Endothelial cell of umbilical vein (primary cell): Measurements from ENCODE around the gene KBTBD4.
"Not testable (repeated sequence)": the region's sequence is repeated elsewhere in the genome, so short reads cannot be mapped to it uniquely, and the experiment has no call there.

Source experiments
- EZH2 ChIP-seq: IDR thresholded peaks from 2 replicates; pipeline ENCODE4 v1.6.1; 2012; ENCODE audit warnings: borderline replicate concordance, low read depth, mild to moderate bottlenecking, moderate library complexity, low read length, inconsistent platforms; ENCODE audit not compliant: severe bottlenecking
- FOS ChIP-seq: IDR thresholded peaks from 2 replicates; pipeline ENCODE4 v1.6.1; 2011; ENCODE audit warnings: mild to moderate bottlenecking, low read length, moderate library complexity, borderline replicate concordance; ENCODE audit not compliant: insufficient read depth
- GATA2 ChIP-seq: IDR thresholded peaks from 2 replicates; pipeline ENCODE4 v1.7.0; 2011; ENCODE audit warnings: low read depth, mild to moderate bottlenecking, moderate library complexity, mixed read lengths, low read length; ENCODE audit not compliant: insufficient read length, insufficient read depth
- JUN ChIP-seq: IDR thresholded peaks from 2 replicates; pipeline ENCODE4 v1.6.1; 2011; ENCODE audit warnings: borderline replicate concordance, low read depth; ENCODE audit not compliant: insufficient read length, insufficient read depth
- MYC ChIP-seq: IDR thresholded peaks from one replicate; pipeline ENCODE4 v1.6.1; 2011; ENCODE audit warnings: mild to moderate bottlenecking, low read depth, low read length
- POLR2A ChIP-seq: IDR thresholded peaks from 2 replicates; pipeline ENCODE4 v1.6.1; 2012; ENCODE audit warnings: low read depth, mild to moderate bottlenecking, control low read depth, low read length
- POLR2AphosphoS5 ChIP-seq: IDR thresholded peaks from 2 replicates; pipeline ENCODE4 v1.6.1; 2012; ENCODE audit warnings: low read depth, mild to moderate bottlenecking, control low read depth, low read length, moderate library complexity; ENCODE audit not compliant: insufficient read depth
- TF ChIP-seq, protein P1 (sequence below), 2 donors: IDR thresholded peaks; 1 replicate in 1 of 2; 2 replicates in 1 of 2; pipeline ENCODE4 v1.5.1; 2011; ENCODE audit warnings: low read length in 2 of 2, mild to moderate bottlenecking in 2 of 2, moderate library complexity in 2 of 2, control low read depth in 1 of 2, inconsistent platforms in 1 of 2, low read depth in 1 of 2; ENCODE audit not compliant: insufficient read depth in 1 of 2; ENCODE audit errors: extremely low read depth in 1 of 2
- TF ChIP-seq, protein P2 (sequence below): IDR thresholded peaks from 2 replicates; pipeline ENCODE4 v1.6.1; 2011; ENCODE audit not compliant: insufficient read depth, insufficient read length

DNA sequence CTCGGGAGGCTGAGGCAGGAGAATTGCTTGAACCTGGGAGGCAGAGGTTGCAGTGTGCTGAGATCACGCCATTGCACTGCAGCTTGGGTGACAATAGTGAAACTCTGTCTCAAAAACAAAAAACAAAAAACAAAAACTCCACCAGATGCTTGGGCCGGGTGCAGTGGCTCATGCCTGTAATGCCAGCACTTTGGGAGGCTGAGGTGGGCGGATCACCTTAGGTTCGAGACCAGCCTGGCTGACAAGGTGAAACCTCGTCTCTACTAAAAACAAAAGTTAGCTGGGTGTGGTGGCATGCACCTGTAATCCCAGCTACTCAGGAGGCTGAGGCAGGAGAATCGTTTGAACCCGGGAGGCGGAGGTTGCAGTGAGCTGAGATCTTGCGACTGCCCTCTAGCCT, 14.4 kb downstream of the KBTBD4 start:
- not testable (repeated sequence) for TF ChIP-seq POLR2AphosphoS5, POLR2A, EZH2, FOS, JUN, GATA2, MYC
- TF ChIP-seq, protein P1, sequence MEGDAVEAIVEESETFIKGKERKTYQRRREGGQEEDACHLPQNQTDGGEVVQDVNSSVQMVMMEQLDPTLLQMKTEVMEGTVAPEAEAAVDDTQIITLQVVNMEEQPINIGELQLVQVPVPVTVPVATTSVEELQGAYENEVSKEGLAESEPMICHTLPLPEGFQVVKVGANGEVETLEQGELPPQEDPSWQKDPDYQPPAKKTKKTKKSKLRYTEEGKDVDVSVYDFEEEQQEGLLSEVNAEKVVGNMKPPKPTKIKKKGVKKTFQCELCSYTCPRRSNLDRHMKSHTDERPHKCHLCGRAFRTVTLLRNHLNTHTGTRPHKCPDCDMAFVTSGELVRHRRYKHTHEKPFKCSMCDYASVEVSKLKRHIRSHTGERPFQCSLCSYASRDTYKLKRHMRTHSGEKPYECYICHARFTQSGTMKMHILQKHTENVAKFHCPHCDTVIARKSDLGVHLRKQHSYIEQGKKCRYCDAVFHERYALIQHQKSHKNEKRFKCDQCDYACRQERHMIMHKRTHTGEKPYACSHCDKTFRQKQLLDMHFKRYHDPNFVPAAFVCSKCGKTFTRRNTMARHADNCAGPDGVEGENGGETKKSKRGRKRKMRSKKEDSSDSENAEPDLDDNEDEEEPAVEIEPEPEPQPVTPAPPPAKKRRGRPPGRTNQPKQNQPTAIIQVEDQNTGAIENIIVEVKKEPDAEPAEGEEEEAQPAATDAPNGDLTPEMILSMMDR (IDR thresholded peaks at IDR 0.05; ENCODE audit: extremely low read depth in 1 of 2, insufficient read depth in 1 of 2, low read depth in 1 of 2, low read length in 2 of 2) = not testable (repeated sequence)
- TF ChIP-seq, protein P2, sequence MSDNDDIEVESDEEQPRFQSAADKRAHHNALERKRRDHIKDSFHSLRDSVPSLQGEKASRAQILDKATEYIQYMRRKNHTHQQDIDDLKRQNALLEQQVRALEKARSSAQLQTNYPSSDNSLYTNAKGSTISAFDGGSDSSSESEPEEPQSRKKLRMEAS = not testable (repeated sequence)
